NCI-H460 (cell line): ENCODE results near the gene CRISPLD2. TPM values are rescaled to one million over a fixed set of nuclear protein-coding genes. Genes with fewer than 3 reads are reported as not detected.
"Not testable (repeated sequence)": the region's sequence is repeated elsewhere in the genome, so short reads cannot be mapped to it uniquely, and the experiment has no call there.

ENCODE experiments used
- DNase-seq: peaks from one replicate; pipeline ENCODE4 v3.0.0-alpha.2; 2016; ENCODE audit warnings: low read depth; ENCODE audit errors: extremely low read depth
- total RNA-seq: library from RNA; depleted of rRNA; stranded (reverse); fragments of >200 nt; shearing (Covaris generic); gene quantifications from 2 replicates; pipeline ENCODE4 v1.2.3, GENCODE V29; 2014

The CRISPLD2 gene
- total RNA-seq, 1 experiment from 2014 or later = 0.30 TPM

DNA sequence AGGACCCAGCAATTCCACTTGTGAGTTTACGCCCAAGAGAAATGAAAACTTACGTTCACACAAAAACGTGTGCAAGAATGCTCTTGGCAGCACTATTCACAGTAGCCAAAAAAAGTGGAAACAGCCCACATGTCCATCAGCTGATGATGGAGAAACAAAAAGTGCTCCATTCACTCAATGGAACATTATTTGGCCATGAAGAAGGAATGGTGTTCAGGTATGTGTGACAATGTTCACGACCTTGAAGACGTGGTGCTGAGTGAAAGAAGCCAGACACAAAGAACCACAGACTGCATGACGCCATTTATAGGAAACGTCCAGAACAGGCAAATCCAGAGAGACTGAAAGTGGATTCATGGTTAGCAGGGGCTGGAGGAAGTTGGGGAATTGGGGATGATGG, 106.7 kb downstream of the CRISPLD2 start:
- DNase-seq = no peak

DNA sequence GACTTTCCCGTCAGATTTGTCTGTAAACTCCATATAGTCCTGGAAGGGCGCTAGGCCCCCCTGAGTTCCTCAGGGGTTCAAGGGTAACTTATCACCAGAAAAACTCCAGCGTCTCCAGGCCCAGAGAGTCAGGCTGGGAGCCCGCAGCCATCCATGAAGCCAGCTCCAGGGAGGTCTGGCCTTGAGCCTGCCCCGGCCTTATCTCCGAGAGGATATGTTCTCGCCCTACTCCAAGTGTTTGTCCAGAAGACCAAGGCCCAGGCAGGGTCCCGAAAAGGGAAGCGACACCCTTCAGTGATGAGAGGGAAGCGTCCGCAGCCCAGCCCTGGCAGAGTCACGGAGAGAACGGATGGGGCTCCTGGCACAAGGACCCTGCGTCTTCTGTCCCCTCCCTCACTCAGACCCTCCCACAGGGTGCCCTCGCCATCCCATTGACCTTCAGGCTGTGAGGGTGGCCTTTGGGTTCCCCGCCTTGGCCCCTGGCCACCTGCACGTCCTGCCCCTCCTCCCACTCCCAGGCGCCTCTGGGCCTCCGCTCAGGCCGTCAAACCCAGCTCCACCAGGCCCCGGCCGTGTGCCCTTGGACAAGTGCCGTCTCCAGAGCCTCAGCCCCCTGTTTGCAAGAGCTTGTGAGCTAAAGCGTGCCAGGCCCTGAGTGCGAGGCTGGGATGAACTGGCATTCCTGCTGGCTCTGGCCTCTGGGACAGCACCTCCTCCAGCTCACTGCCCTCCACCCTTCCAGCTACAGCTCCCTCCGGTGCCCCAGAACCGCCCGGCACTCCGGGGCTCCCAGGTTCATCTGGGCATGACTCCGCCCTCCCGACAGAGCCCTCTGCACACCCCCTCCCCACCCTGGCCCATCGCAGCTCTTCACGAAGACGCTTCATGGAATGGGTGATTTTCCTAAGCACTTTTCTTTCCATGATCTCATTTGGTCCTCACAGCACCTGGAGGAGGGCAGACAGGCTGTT, 108.1 kb downstream of the CRISPLD2 start:
- no peak for DNase-seq

DNA sequence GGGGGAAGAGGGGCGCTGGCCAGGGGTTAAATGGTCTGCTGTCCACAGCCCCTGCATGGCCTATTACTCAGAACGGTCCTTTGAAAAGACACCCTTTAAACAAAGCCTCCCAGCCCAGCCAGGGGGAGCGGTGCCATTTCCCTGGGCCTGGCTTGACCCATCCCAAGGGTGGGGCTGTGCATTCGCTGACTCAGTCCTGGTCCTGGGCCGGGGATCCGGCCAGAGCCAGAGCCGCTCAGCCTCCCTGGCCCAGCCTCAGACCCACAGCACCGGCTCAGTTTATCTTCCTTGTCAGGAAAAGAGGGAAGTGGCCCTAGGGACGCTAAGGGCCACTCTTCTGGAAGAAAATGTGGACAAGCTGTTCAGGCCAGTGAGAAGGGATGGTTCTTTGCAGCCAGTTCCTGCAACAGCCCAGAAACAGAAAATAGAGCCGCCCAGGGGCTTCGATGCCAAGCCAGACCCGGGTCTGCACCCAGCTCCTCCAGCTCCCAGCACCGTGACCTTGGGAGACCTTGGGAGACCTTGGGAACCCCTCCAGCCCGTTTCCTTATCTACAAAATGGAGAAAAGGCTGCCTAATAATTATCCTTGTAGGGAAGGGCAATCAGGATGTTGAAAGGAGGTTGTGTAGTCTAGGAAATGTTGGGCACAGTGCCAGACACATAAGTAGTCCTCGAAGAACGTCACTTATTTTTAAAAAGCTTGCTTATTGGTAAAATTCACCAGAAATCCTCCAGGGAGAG, 109.1 kb downstream of the CRISPLD2 start:
- DNase-seq = no peak

DNA sequence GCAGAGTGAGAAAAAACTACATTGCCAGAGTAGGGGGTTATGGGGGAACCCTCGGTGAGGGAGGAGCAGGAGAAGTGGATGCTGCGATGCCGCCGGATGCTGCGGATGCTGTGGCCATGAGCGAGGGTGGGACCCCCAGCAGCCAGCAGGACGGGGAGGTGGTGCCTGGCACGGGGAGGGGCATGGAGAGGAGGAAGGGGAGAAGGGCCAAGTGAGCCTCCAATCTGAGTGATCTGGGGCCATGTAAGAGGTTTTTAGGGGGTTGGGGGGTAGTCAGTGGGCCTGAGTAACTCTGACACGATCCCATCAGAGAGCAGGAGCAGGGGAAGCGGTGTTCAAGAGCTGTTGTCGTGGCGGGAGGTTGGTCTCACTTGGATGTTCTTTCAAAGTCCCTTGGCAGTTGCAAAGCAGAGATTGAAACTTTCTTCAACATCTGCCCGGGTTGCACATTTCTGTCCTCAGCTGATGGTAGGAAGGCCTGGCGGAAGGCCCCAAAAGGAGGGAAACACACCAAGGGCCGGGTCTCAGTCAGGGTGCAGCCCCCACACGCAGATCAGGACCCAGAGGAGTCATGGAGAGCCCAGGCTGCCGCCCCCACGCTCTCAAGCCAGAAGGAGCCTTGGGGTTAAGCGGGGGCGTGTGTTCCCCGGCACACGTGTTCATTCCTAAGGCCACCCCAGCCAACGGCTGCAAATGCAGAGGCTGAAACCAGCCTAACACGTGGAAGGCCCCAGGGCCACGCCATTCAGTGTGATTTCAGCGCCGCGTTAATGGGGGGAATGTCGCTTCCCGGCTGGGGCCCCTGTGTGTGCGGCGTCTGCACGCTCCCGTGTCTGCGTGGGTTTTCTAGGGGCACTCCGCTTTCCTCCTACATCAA, 109.9 kb downstream of the CRISPLD2 start:
- no peak for DNase-seq

DNA sequence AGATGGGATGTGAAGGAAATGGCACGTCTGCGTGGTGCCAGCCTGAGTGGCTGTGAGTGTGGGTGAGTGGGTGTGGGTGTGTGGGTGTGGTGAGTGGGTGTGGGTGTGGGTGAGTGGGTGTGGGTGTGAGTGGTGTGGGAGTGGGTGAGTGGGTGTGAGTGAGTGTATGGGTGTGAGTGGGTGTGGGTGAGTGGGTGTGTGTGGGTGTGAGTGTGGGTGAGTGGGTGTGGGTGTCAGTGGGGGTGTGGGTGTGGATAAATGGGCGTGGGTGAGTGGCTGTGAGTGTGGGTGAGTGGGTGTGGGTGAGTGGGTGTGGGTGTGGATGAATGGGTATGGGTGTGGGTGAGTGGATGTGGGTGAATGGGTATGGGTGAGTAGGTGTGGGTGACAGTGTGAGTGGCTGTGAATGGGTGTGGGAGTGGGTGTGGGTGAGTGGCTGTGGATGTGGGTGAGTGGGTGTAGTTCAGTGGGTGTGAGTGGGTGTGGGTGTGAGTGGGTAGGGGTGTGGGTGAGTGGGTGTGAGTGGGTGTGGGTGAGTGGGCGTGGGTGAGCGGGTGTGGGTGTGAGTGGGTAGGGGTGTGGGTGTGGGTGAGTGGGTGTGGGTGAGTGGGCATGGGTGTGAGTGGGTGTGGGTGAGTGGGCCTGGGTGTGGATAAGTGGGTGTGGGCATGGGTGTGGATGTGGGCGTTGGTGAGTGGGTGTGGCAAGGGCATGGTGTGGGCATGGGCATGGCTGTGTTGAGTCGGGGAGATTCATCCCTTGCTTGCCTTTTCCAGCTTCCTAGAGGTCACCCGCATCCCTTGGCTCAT, 110.7 kb downstream of the CRISPLD2 start:
- DNase-seq = no peak

DNA sequence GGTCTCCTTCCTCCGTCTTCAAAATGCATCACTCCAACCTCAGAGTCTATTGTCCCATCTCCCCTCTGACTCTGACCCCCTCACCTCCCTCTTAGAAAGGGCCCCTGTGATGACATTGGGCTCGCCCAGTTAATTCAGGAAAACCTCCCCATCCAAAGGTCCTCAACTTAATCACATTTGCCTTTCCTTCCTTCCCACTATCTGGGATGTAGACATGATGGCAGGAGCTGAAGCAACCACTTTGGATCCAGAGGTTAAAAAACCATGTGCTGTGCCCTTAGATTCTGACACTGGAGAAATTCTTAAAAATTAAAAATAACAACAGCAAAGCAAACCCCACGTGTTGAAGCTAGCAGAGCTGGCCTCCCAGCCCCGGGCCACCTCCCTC, 111.3 kb downstream of the CRISPLD2 start:
- no peak for DNase-seq

DNA sequence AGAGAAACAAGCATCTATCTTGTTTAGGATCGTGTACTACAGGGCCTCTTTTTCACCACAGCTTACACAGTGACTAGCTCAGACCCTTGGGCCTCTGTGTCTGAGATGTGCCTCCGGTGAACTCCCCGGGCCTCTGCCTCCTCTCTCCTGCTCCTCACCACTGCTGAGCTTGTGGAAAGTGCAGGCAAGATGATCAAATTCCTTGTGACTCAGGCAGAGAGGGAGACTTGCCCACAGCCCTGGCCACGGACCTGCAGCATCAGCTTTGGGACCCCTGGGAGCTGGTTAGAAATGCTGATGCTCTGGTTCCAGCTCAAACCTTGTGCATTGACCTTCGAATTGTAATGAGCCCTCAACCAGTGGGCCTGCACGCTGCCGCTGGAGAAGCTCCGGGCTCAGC, 111.7 kb downstream of the CRISPLD2 start:
- DNase-seq = no peak

DNA sequence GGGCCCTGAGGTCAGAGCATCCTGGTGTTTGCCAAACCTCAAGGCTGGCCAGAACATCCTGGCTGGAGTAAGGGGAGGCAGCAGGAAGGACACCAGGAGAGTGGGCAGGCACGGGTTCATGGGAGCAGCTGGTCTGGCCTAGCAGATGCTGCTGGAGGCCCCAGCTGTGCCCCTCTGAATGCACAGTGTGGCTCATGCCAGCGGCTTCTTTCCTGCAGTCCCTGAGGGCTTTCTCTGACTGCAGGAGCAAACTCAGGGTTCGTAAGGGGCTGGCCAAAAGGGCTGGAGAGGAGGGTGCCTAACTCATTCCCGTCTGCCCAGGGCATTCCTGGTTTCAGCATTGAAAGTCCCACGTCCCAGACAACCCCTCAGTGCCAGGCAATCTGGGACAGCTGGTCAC, 112.9 kb downstream of the CRISPLD2 start:
- no peak for DNase-seq

DNA sequence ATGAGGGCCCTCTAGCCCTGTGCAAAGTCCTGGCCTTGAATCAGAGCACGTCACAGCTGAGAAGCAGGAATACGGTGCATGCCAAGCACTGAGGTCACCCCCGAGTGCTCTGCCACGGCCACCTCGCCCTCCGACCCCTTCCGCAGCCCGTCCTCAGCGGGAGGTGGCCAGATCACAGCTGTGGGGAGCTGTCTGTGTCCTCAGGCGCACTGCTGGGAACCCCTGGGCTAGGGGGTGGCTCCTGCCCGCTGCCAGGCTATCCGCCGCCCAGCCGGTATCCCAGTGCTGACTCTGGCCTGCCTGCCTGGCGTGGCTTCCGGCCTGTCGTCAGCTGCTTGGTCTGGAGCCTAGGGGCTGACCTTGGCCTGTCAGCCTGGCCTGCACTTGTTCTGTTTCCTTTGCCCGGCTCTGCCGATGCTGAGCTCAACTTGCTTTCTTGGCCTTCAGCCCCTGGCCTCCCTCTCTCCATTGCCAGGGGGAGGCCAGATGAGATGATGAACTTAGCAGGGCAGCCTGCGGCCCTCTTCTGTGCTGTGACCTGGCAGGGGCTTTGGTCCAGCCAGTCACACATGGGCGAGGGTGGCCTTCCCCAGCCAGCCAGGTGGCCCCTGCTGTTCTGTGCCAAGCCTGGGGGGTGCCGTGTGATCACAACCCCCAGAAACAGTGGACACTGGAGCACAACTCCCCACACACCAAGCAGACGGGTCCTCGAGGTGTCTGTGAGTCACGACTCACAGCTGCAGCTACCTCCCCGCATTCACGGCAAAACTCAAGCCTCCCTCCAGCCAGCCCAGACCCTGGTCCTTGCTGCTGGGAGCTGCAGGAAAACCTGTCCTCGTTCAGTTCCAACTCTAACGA, 114.2 kb downstream of the CRISPLD2 start:
- no peak for DNase-seq

DNA sequence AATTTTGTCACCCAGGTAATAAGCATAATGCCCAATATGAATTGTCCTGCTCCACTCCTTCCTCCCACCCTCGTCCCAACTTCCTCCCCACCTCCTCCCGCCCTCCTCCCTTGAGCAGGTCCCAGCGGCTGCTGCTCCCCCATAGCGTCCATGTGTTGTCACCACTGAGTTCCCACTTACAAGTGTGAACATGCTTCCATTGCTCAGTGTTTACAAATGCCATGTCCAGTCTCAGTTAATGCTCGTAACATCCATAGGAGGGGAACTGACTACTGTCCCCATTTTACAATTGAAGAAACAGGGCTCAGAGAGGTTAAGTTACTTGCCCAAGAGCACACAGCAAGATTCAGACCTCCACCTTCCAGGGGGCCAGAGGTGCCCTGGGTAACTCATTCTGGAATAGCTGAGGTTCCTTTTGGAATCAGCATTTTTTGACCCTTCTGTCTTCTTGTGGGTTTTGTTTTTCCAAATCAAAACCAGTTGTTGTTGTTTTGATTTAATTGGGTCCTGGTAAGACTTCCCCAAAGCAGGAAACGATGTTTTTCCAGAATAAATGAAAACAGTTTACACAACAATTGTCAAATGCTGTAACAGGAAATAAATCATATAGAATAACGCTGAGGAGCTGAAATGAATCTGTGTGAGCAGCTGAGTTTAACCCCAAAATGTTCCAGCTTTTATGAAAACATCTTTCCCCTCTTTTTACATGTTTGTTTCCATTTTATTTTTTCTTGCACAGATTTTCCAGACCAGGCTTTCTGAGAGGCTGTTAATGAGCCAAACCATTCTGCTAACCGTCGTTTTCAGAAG, 117.6 kb downstream of the CRISPLD2 start:
- DNase-seq = no peak

DNA sequence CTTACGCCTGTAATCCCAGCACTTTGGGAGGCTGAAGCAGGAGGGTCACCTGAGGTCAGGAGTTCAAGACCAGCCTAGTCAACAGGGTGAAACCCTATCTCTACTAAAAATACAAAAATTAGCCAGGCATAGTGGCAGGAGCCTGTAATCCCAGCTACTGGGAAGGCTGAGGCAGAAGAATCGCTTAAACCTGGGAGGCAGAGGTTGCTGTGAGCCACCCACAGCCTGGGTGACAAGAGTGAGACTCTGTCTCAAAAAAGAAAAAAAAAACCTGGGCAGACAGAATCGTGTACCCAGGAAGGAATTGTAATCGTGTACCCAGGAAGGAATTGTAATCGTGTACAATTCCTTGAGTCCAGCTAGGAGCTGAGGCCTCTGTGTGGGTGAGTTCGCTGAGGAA, 118.8 kb downstream of the CRISPLD2 start:
- not testable (repeated sequence) for DNase-seq

DNA sequence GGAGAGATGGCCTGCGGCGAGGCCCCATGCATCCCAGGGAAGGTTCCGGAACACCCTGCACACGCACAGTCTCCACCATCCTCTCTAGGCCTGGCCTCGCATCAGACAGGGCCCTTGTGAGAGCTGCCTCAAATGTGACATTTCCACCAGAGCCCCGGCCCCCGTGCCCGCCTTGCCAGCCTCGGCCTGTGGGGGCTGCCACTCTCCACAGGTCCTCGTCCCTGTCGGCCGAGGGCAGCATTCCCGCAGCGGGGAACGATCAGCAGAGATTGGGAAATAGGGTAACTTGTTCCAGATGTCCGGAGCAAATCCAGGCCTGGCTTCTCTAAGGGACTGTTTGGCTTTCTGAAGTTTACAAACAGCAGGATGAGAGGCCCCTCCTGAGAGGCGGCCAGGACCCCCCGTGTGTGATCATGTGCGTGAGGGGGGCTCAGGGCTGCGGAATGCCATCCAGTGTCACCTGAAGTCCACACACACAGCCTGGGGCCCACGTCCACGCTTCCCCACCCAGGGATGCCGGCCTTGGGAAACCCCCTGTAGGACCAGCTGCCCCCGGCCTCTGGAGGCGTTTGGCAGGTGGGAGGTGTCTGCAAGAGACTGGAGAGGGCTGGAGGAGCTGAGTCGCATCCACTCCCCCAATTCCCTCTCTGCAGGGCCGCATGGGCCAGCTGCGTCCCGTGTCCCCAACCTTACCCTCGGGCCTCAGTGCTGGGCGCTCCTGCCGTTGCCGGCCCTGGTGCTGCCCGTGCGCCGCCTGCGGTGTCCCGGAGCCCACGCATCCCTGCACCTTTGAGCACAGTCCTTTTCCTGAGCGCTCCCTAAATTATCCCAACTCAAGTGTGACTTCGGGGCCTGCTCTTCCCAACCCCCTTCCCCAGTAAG, 121.1 kb downstream of the CRISPLD2 start:
- no peak for DNase-seq

DNA sequence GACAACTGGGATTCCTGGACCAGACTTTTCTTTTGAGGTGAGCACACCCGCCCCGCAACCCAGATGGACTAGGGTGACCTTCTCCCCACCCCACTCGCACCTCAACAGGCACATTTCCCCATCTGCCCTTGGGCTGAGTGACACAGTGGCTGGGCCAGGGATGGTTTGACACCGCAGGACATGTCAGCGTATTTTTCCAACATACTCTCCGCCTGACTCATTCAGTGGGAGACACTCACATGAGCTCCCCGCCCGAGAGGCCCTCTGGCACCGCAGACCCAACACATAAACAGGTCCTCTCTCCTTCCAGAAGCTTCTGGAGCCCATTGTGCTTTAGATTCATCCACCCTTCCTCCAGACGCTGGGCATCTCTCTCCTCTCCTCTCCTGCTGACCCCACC, 122.1 kb downstream of the CRISPLD2 start:
- no peak for DNase-seq

DNA sequence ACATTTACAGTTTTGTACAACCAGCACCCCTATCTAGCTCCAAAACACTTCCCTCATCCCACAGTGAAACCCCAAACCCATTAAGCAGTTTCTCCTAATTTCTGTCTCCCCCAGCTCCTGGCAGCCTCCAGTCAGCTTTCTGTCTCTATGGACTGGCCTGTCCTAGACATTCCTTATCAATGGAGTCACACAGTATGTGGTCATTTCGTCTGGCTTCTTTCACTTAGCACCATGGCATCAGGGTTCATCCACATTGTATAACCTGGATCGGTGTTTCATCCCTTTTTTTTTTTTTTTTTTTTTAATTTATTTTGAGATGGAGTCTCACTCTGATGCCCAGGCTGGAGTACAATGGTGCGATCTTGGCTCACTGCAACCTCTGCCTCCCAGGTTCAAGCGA, 123.0 kb downstream of the CRISPLD2 start:
- no peak for DNase-seq

DNA sequence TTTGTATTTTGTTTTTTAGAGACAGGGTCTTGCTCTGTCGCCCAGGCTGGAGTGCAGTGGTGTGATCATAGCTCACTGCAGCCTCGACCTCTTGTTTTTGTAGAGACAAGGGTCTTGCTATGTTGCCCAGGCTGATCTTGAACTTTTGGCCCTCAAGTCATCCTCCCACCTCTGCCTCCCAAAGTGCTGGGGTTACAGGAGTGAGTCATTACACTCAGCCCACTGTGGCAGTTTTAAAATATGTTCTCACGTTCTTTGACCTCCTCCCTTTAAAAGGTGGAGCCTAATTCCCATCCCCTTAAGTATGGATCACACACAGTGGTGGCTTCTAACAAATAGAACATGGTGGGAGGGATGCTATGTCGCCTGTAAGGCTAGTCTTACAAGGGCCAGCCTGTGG, 123.8 kb downstream of the CRISPLD2 start:
- no peak for DNase-seq

DNA sequence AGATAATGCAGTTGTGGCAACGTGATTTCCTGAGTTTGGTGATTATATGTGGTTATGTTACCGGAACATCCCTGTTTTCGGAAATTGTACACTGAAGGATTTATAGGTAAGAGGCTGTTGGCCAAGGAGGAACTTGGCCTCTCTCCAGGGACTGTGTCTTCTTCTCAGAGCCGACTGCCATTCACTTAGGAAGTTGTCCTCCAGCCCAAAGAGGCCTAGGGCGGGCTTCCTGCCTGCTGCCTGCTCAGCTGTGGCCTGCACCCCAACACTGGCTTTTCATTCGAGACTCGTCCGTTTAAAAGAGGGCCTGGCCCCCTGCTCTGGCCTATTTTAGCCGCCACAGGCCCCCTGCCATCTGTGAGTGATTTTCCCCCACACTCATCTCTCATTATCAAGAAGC, 127.2 kb downstream of the CRISPLD2 start:
- no peak for DNase-seq
